NCI-H510A treated with DMSO at 0.1 percent for 48 hours (cell line): ENCODE results near the gene RPGRIP1L.

ENCODE experiments used
- DNase-seq: peaks from one replicate; lab custom pipeline; 2025; lab: John Stamatoyannopoulos, UW

RPGRIP1L gene

GRCh38 chr16:53651357-53651756 is 52.3 kb downstream of the RPGRIP1L start:
- DNase-seq = no peak

DNA sequence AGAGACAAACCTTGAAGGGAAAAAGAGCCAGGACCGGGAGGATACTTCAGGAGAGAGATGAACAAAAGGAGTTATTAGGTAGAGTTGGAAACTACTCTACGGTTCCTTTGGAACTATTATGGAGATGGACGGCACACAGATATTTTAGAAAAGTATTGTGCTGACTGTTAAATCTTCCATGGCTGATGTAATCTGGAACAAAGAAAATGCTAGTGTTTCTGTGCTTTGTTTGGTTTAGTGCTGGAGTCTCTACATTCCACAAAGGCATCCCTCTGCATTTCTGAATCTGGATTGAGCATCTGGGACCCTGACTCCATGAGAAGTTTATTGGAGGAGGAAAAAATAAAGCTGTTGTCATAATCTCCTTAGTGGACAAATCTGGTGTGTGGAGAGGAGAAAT is 57.2 kb downstream of the RPGRIP1L start:
- DNase-seq = no peak

DNA sequence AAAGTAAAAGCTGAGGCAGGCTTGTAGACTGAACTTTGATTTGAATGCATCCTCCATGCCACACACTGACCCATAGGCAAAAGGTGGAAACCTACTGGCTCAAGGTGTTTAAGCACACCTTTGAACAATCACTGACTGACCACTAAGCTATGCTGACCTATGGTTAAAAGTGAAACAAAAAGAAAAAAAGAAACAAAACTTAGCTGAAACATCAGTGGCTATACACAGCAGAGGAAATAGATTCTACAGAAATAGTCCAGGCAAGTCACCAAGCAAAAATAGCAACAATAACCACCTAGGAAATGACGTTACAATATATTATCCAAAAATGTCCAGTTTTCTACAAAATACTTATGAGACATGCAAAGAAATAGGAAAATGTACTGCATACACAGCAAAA is 60.2 kb downstream of the RPGRIP1L start:
- DNase-seq = no peak

DNA sequence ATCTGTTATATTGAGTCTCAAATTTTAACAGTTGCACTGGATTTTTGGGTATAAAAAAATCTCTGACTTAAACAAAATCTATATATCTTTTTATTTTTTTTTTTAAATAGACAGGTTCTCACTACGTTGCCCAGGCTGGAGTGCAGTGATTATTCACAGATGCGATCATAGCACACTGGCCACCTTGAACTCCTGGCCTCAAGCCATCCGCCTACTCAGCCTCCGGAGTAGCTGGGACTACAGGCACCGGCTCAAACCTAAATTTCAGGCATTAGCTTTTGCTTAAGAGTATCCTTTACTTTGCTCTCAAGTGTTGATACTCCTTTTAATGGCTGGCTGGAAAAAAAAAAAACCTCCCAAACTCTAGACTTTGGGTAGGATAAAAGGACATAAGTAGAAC is 61.6 kb downstream of the RPGRIP1L start:
- no peak for DNase-seq

GRCh38 chr16:53636978-53637377 is 66.7 kb downstream of the RPGRIP1L start:
- DNase-seq = no peak

- DNase-seq = no peak
These were observed 71.1 kb downstream of the RPGRIP1L start for GRCh38 chr16:53632526-53632925.

DNA sequence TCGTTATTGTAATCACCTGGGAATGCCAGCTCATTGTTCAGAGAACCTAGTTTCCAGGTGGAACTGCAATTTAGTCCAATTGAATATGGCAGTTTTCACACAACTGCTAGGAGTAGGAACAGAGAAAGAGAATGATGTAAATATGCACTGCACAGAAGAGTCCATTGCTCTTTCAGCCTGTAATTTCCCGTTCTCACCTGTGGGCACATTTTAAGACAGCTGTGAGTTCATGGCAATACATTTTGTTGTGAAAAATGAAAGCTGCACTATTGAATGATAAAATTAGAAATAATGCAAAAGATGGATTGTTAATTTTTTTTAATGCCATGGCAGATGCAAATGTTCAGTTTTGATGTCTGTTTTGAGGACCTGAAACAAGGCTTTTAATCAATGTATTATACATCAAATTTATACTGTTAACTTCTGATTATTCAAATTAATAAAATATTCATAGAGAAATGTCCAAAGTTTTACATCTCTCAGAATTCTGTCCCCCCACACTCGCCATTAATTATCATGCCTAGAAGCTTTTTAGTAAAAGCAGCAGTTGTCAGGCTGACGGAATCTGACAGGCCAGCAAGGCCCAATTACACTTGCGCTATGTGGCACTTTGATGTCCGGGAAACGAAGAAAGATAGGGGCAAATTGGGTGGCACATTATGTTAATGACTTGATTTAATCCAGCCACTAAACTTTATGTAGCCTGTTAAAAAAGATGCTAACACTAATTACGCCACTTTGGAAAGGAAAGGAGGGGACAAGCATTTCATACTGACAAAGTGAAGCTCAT is 72.2 kb downstream of the RPGRIP1L start:
- DNase-seq = no peak

DNA sequence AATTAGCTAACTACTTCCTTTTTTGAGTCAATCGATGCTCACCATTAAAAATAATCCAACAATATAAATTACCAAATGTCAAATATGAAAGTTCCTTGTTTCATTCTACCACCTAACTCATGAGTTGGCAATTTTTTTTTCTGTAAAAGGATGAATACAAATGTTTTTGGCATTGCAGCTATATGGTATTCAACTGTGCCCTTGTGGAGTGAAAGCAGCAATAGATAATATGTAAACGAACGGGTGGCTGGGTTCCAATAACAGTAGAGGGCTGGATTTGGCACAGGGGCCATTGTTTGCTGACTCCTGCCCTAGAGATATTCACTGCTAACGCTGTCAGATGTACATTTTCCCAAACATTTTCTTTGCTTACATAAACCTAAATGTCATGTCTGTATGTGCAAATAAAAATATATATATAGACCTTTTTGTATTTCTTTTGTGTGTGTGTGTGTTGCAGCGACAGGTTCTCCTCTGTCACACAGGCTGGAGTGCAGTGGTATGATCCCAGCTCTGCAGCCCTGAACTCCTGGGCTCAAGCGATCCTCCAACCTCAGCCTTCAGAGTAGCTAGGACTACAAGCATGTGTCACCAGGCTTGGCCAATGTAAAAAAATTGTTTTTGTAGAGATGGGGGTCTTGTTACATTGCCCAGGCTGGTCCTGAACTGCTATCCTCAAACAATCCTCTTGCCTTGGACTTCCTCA is 73.9 kb downstream of the RPGRIP1L start:
- DNase-seq = no peak

- no peak for DNase-seq
These were observed 74.5 kb downstream of the RPGRIP1L start for GRCh38 chr16:53629151-53629550.

GRCh38 chr16:53626811-53627210 is 76.8 kb downstream of the RPGRIP1L start:
- DNase-seq = no peak

DNA sequence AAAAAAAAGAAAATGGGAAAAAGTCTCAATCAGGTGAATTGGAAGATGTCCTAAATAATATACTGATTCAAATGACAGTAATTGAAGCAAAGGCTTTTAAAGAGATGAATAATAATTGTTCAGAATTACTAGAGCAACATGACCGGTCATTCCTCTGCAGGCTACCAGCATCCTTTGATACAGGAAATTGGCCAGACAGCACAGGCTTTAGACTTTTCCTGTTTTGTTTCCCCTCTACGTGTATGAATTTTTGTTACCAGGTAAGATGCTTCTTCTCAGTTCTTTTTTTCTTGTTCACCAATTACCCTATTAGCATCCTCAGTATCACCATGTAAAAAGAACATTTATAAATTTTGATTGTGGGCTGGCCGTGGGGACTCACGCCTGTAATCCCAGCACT is 77.5 kb downstream of the RPGRIP1L start:
- no peak for DNase-seq

DNA sequence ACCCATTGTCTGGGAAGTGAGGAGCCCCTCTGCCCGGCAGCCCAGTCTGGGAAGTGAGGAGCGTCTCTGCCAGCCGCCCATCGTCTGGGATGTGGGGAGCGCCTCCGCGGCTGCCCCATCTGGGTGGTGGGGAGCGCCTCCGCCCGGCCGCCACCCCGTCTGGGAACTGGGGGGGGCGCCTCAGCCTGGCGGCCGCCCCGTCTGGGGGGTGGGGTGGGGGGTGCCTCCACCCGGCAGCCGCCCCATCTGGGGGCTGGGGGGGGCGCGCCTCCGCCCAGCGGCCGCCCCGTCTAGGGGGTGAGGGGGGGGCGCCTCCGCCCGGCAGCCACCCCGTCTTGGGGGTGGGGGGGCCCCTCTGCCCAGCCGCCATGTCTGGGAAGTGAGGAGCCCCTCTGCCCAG is 78.4 kb downstream of the RPGRIP1L start:
- DNase-seq = no peak

DNA sequence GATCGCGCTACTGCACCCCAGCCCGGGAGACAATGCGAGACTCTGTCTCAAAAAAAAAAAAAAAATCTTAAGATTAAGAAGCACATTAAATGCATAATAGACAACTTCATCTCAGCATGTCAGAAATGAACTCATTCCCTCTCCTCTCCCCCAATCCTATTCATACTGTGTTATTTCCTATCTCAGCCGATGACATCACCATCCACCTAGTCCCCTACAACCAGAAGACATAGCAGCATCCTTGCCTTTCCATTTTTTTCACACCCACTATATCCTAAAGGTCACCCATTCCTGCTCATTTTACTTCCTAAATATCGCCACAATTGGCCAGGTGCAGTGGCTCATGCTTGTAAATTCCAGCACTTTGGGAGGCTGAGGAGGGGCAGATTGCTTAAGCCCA is 81.3 kb downstream of the RPGRIP1L start:
- no peak for DNase-seq

- no peak for DNase-seq
These were observed 83.2 kb downstream of the RPGRIP1L start for GRCh38 chr16:53620476-53620875.

GRCh38 chr16:53619235-53619634 is 84.4 kb downstream of the RPGRIP1L start:
- DNase-seq = no peak

GRCh38 chr16:53614346-53614745 is 89.3 kb downstream of the RPGRIP1L start:
- no peak for DNase-seq

DNA sequence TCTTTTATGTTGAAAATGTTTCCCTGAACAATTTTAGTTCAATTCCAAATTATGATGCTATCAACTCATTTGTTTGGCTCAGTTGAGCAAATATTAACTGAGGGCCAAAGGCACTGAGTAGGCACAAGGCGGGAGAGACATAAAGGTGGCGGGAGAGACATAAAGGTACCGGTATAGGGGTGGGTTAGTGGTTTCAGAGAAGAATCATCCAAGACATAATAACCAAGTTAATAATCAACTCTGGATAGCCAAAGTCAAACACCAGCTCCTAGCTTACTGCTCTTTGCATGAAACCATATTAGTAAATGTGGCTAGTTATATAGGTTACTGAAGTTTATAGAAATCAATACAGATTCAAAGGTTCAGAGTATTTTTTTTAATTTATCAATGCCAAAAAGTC is 91.7 kb downstream of the RPGRIP1L start:
- DNase-seq = no peak

DNA sequence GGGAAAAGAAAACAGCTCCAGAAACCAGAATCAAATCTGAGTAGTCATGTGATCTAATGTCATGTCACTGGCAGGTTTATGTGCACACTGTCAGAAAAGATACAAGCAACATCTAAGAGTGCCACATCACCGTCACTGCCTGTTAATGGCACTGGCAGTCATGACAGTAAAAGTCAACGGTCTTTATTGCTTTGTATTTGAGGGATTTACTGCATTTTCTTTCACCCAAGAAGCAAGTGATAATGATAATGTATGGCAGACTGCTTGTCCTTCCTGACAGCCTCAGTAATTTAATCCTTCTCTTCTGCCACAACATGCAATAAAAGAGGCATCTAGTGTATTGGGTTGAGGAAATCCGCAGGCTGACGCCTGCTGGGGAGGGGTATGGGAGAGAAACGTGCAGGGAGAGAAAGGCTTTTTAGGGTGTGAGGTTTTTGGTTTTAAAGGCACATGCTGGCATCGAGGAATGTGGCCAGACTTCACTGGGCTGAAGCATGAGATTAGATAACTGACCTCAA is 92.4 kb downstream of the RPGRIP1L start:
- DNase-seq = no peak

GRCh38 chr16:53609536-53609935 is 94.1 kb downstream of the RPGRIP1L start:
- no peak for DNase-seq

- DNase-seq = no peak
These were observed 95.6 kb downstream of the RPGRIP1L start for GRCh38 chr16:53608094-53608493.

GRCh38 chr16:53605831-53606400 is 97.7 kb downstream of the RPGRIP1L start:
- no peak for DNase-seq

- DNase-seq = no peak
These were observed 98.3 kb downstream of the RPGRIP1L start for GRCh38 chr16:53605356-53605755.

DNA sequence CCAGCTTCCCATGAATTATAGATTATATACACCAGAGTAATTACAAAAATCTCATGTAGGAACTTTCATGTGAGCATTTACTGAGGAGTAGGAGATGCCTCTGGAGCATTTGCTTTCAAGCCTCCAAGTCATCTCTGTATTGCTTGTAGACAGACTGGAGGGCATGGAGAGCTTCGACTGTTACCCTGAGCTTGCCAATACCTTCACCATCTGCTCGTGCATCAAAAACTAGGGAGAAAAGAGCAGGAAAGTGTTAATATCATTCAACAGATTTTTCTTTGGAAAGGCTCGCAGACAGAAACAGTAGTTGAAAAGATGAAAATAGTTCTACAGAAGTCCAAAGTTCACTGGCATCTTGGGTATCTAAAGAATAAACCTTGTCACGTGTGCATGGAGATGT is 101.7 kb downstream of the RPGRIP1L start:
- DNase-seq = no peak
